ENCODE data around the gene AKTIP. TPM values are rescaled to one million over a fixed set of nuclear protein-coding genes. Genes with fewer than 3 reads are reported as not detected.
A peak's percentile ranks its signal among the peaks of the same experiment; 100 is the strongest.

AKTIP gene
- total RNA-seq, 2 donors from 2014 or later: 27.1 to 30.2 TPM

DNA sequence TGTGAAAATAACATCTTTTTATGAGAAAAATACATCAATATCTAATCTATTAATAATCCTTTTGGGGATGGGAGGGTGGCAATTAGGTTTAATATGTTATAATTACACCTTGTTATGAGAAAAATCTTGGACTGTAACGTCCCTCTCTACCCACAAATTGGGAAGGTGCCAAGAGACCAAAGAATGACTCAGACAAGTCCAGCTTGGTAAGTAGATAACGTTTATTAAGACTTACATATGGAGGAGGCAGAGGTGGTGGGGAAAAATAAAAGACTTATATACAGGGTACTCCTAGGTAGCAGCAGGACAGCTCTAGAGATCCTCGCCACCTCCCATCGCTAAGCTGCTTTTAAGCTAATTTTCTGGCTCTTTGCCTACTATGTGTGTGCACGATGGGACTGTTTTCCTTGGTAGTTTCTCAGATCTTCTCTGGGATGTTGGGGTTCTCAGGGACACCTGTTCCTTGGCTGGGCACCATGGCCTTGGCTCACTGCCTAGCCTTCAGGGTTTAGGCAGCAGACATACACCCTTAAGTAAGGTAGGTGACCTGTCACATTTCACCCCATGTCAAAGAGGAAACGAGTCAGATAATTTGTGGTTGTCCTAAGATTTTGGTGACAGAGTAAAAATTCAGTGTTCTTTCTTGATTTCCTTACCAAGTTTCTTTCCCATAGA, 37.3 kb downstream of the AKTIP start:
- Histone ChIP-seq H3K36me3 (peaks cover 22% of the 10 kb centered on the region), H3K9ac (ENCODE audit: low read depth in 2 of 2, low read length in 2 of 2) (no peak overlapping the region), H3K4me3 (no peak overlapping the region), H3K9me3 (no peaks in the 10 kb centered on the region), H3K4me1 (no peaks in the 10 kb centered on the region), H3K27me3 (no peaks in the 10 kb centered on the region), H3K27ac (no peak overlapping the region)
- TF ChIP-seq, protein P1, sequence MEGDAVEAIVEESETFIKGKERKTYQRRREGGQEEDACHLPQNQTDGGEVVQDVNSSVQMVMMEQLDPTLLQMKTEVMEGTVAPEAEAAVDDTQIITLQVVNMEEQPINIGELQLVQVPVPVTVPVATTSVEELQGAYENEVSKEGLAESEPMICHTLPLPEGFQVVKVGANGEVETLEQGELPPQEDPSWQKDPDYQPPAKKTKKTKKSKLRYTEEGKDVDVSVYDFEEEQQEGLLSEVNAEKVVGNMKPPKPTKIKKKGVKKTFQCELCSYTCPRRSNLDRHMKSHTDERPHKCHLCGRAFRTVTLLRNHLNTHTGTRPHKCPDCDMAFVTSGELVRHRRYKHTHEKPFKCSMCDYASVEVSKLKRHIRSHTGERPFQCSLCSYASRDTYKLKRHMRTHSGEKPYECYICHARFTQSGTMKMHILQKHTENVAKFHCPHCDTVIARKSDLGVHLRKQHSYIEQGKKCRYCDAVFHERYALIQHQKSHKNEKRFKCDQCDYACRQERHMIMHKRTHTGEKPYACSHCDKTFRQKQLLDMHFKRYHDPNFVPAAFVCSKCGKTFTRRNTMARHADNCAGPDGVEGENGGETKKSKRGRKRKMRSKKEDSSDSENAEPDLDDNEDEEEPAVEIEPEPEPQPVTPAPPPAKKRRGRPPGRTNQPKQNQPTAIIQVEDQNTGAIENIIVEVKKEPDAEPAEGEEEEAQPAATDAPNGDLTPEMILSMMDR (IDR thresholded peaks at IDR 0.05): no peak
- intact Hi-C loops (cut with DNase I): no loop called here
- DNase-seq: no peak

DNA sequence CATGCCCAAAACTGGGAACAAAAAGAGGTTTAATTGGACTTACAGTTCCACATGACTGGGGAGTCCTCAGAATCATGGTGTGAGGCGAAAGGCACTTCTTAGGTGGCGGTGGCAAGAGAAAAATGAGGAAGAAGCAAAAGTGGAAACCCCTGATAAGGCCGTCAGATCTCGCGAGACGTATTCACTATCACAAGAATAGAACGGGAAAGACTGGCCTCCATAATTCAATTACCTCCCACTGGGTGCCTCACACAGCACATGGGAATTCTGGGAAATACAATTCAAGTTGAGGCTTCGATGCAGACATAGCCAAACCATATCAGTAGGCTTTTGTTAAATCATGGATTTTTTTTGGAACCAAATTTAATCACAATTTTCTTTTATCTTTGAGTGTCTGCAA, 44.4 kb downstream of the AKTIP start:
- intact Hi-C loops (cut with DNase I): loop anchor here (10.0 kb wide), 1 partner anchor 224 kb away; no protein-coding TSS in a partner anchor

DNA sequence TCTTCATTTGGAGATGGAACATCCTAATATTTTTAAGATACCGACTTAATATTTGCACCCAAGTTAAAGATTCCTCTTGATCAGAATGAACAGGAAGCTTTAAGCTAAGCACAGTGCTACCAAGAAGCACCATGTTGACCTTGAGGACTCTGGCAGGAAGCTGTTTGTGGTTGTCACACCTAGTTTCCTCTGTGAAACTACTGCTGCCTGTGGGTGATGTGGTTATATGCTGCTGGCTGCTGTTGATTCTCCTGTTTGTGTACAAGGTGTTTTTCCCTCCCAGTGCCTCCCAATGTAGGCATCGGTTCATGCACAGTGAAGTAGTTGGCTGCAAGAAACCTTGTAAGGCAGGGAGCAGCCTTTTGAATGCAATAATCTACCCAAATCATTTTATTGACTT, 45.3 kb downstream of the AKTIP start:
- H3K27me3 ChIP-seq: no peaks in the 10 kb centered on the region
- DNase-seq: peak; percentile 40
- H3K9me3 ChIP-seq: no peaks in the 10 kb centered on the region
- H3K27ac ChIP-seq: peak overlapping the region; percentile 24
- TF ChIP-seq, protein P1 (IDR thresholded peaks at IDR 0.05): no peak
- H3K4me1 ChIP-seq: no peaks in the 10 kb centered on the region
- intact Hi-C loops (cut with DNase I): loop anchor here (10.0 kb wide), 1 partner anchor 223 kb away; no protein-coding TSS in a partner anchor
- H3K9ac ChIP-seq (ENCODE audit: low read depth in 2 of 2, low read length in 2 of 2): no peak overlapping the region
- H3K4me3 ChIP-seq: no peak overlapping the region
- peaks cover 23% of the 10 kb centered on the region for H3K36me3 ChIP-seq

More for the DNA sequence above, 44.4 kb downstream of the AKTIP start:
- H3K27me3 ChIP-seq: no peaks in the 10 kb centered on the region
- no peaks in the 10 kb centered on the region for H3K9me3 ChIP-seq
- no peak overlapping the region for H3K4me3 ChIP-seq
- no peaks in the 10 kb centered on the region for H3K4me1 ChIP-seq
- peaks cover 23% of the 10 kb centered on the region for H3K36me3 ChIP-seq
- H3K27ac ChIP-seq: no peak overlapping the region
- TF ChIP-seq, protein P1 (IDR thresholded peaks at IDR 0.05): no peak
- no peak overlapping the region for H3K9ac ChIP-seq (ENCODE audit: low read depth in 2 of 2, low read length in 2 of 2)
- DNase-seq: no peak

GRCh38 chr16:53456625-53457024, 46.4 kb downstream of the AKTIP start:
- Histone ChIP-seq H3K4me3 (no peak overlapping the region), H3K4me1 (no peaks in the 10 kb centered on the region), H3K27ac (peak overlapping the region; percentile 9), H3K9ac (ENCODE audit: low read depth in 2 of 2, low read length in 2 of 2) (no peak overlapping the region), H3K9me3 (no peaks in the 10 kb centered on the region), H3K36me3 (peaks cover 23% of the 10 kb centered on the region), H3K27me3 (no peaks in the 10 kb centered on the region)
- TF ChIP-seq, protein P1 (IDR thresholded peaks at IDR 0.05): no peak
- intact Hi-C loops (cut with DNase I): loop anchor here (10.0 kb wide), 1 partner anchor 222 kb away; no protein-coding TSS in a partner anchor
- DNase-seq: no peak

DNA sequence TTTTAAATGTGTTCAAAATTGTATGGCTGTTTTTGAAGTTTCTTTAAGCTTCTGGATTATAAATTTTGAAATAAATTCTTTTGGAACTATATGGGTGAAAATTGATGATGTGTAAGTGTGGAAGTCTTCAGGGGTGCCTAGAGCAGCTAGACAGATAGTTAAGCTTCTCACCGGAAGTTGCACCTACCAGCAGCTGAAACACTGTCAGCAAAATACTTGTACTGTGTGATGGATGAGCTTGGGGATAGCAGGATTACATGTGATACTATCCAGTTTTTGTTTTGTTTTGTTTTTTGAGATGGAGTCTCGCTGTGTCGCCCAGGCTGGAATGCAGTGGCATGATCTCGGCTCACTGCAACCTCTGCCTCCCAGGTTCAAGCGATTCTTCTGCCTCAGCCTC, 49.1 kb downstream of the AKTIP start:
- peaks cover 8% of the 10 kb centered on the region for H3K36me3 ChIP-seq
- H3K27ac ChIP-seq: no peak overlapping the region
- no peaks in the 10 kb centered on the region for H3K9me3 ChIP-seq
- no peak overlapping the region for H3K9ac ChIP-seq (ENCODE audit: low read depth in 2 of 2, low read length in 2 of 2)
- no peak for DNase-seq
- TF ChIP-seq, protein P1 (IDR thresholded peaks at IDR 0.05): no peak
- no peaks in the 10 kb centered on the region for H3K4me1 ChIP-seq
- H3K4me3 ChIP-seq: no peak overlapping the region
- intact Hi-C loops (cut with DNase I): loop anchor here (10.0 kb wide), 1 partner anchor 219 kb away; no protein-coding TSS in a partner anchor
- no peaks in the 10 kb centered on the region for H3K27me3 ChIP-seq

All from colonic mucosa (tissue), 4 donors.